ENCODE data around the gene ARHGEF3.

The ARHGEF3 gene

GRCh38 chr3:56795829-56796185, 5.9 kb downstream of the ARHGEF3 start:
- DNase-seq (ENCODE audit: low spot score): no peak
- in situ Hi-C loops (cut with MboI; ENCODE audit: low sequenced_read_pairs, unreplicated experiment): loop anchor here (5.0 kb wide), 1 partner anchor 84 kb away; no protein-coding TSS in a partner anchor
- TF ChIP-seq, protein P1, sequence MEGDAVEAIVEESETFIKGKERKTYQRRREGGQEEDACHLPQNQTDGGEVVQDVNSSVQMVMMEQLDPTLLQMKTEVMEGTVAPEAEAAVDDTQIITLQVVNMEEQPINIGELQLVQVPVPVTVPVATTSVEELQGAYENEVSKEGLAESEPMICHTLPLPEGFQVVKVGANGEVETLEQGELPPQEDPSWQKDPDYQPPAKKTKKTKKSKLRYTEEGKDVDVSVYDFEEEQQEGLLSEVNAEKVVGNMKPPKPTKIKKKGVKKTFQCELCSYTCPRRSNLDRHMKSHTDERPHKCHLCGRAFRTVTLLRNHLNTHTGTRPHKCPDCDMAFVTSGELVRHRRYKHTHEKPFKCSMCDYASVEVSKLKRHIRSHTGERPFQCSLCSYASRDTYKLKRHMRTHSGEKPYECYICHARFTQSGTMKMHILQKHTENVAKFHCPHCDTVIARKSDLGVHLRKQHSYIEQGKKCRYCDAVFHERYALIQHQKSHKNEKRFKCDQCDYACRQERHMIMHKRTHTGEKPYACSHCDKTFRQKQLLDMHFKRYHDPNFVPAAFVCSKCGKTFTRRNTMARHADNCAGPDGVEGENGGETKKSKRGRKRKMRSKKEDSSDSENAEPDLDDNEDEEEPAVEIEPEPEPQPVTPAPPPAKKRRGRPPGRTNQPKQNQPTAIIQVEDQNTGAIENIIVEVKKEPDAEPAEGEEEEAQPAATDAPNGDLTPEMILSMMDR (IDR thresholded peaks at IDR 0.05; ENCODE audit: borderline replicate concordance, control extremely low read depth, extremely low read depth, insufficient read depth, missing control alignments): no peak

GRCh38 chr3:56795097-56795828, 6.5 kb downstream of the ARHGEF3 start:
- in situ Hi-C loops (cut with MboI; ENCODE audit: low sequenced_read_pairs, unreplicated experiment): loop anchor here (5.0 kb wide), 1 partner anchor 83 kb away; no protein-coding TSS in a partner anchor

DNA sequence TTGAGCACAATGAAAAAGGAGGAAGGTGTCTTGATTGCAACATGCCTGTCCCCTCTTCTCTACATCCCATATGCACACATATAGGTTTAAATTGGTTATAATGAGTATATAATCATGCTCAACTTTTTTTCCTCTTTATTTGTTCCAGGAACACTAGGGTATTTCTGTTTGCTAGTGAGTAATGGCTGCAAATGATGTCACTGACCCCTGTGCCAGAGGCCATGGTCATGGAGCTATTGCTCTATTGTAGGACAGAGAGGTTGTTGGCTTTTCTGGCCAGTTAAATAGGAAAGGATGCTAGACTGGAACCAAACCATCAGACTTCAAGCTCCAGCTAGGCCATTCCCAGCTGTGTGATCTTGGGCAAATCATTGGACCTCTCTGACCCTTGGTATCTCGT, 9.6 kb downstream of the ARHGEF3 start:
- in situ Hi-C loops (cut with MboI; ENCODE audit: low sequenced_read_pairs, unreplicated experiment): no loop called here
- no peak for DNase-seq (ENCODE audit: low spot score)
- TF ChIP-seq, protein P1 (IDR thresholded peaks at IDR 0.05; ENCODE audit: borderline replicate concordance, control extremely low read depth, extremely low read depth, insufficient read depth, missing control alignments): no peak

More at GRCh38 chr3:56795097-56795828, 6.5 kb downstream of the ARHGEF3 start:
- no peak for DNase-seq (ENCODE audit: low spot score)
- TF ChIP-seq, protein P1 (IDR thresholded peaks at IDR 0.05; ENCODE audit: borderline replicate concordance, control extremely low read depth, extremely low read depth, insufficient read depth, missing control alignments): no peak

- DNase-seq (ENCODE audit: low spot score): no peak
- TF ChIP-seq, protein P1 (IDR thresholded peaks at IDR 0.05; ENCODE audit: borderline replicate concordance, control extremely low read depth, extremely low read depth, insufficient read depth, missing control alignments): no peak
- in situ Hi-C loops (cut with MboI; ENCODE audit: low sequenced_read_pairs, unreplicated experiment): no loop called here
Observed at GRCh38 chr3:56790016-56790821, 11.5 kb downstream of the ARHGEF3 start.

DNA sequence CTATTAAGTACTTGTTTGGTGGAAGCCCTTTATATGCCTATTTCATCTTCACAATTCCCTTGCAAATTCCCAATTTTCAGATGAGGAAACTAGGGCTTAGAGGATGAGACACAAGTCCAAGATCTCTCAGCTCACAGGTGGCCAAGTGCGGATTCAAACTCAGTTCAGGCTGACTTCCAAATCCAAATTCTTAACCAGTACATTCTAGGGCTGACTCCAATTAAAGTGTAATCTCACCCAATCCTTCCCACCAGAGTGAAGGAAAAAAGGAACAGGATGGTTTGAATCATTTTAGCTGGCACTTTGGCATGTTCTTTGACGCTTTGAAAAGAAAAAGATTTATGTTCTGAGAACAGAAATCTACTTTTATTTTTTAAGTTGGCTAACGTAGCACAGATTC, 12.7 kb downstream of the ARHGEF3 start:
- in situ Hi-C loops (cut with MboI; ENCODE audit: low sequenced_read_pairs, unreplicated experiment): no loop called here
- TF ChIP-seq, protein P1 (IDR thresholded peaks at IDR 0.05; ENCODE audit: borderline replicate concordance, control extremely low read depth, extremely low read depth, insufficient read depth, missing control alignments): no peak
- no peak for DNase-seq (ENCODE audit: low spot score)

DNA sequence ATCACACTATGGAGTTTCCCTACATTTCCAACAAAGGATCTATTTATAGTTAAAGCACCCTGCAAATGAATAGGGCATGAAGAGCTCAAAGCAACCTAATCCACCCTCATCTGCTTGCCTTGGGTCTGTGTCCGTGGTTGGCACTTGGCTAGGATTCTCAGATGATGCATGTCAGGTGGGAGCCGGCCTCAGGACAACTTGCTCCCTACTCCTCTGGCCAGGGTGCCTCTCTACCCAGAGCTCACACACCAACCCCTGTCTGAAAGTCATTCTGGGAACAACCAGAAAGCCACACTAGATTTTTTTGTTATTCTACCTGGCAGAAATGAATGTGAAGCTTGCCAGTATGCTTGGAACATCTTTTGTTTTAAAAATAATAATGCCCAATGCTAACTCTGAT, 13.2 kb downstream of the ARHGEF3 start:
- in situ Hi-C loops (cut with MboI; ENCODE audit: low sequenced_read_pairs, unreplicated experiment): no loop called here
- DNase-seq (ENCODE audit: low spot score): no peak
- TF ChIP-seq, protein P1 (IDR thresholded peaks at IDR 0.05; ENCODE audit: borderline replicate concordance, control extremely low read depth, extremely low read depth, insufficient read depth, missing control alignments): no peak
